Osteocyte (in vitro differentiated cells): ENCODE measurements around the gene NR5A2. TPM values are rescaled to one million over a fixed set of nuclear protein-coding genes. Genes with fewer than 3 reads are reported as not detected.

Source experiments
- DNase-seq: peaks from one replicate; pipeline ENCODE4 v3.0.0; 2021; ENCODE audit warnings: mixed read lengths; ENCODE audit not compliant: unreplicated experiment; ENCODE audit errors: extremely low spot score
- H3K27ac Mint-ChIP-seq: one replicate; pipeline ENCODE4 v1.8.0; 2021; ENCODE audit warnings: mild to moderate bottlenecking, mixed read lengths; ENCODE audit not compliant: unreplicated experiment
- H3K27me3 Mint-ChIP-seq: one replicate; pipeline ENCODE4 v1.8.0; 2021; ENCODE audit warnings: mixed read lengths; ENCODE audit not compliant: unreplicated experiment
- H3K36me3 Mint-ChIP-seq: one replicate; pipeline ENCODE4 v1.8.0; 2021; ENCODE audit warnings: mixed read lengths; ENCODE audit not compliant: unreplicated experiment
- H3K4me1 Mint-ChIP-seq: one replicate; pipeline ENCODE4 v1.8.0; 2021; ENCODE audit warnings: mixed read lengths; ENCODE audit not compliant: unreplicated experiment
- H3K4me3 Mint-ChIP-seq: one replicate; pipeline ENCODE4 v1.8.0; 2021; ENCODE audit warnings: mild to moderate bottlenecking, moderate library complexity, mixed read lengths; ENCODE audit not compliant: unreplicated experiment
- H3K9me3 Mint-ChIP-seq: one replicate; pipeline ENCODE4 v1.8.0; 2021; ENCODE audit warnings: mixed read lengths; ENCODE audit not compliant: unreplicated experiment
- total RNA-seq: library from RNA; stranded (reverse); gene quantifications from 2 replicates; pipeline ENCODE4 v1.2.1, GENCODE V29; 2021
- TF ChIP-seq, protein P1 (sequence below): fragments of 200-600 bp; sonication (generic); IDR thresholded peaks from 2 replicates; pipeline ENCODE4 v1.5.0; 2021; ENCODE audit warnings: antibody characterized with exemption, mild to moderate bottlenecking, moderate library complexity

NR5A2 gene
- total RNA-seq, 1 donor from 2014 or later, result not detected

DNA sequence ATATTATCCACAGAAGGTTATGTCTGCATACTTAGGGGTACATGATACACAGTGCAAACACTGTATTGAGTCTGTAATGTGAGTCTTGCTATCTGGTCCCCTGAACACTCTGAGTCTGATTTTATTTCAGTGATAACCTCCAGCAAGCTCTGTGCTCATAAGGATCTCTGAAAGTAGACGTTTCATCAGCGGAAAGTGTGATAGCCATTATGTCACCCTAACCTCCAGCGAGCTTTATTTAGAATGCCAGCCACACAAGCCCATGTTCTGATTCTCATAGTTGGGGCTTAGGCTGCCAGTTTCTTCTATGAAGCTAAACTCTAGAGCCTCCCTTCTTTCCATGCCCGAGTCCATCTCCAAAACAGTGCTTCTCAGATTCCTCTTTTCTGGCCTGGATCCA, 3.3 kb downstream of the NR5A2 start:
- DNase-seq, result no peak
- Mint-ChIP-seq H3K4me1 (peaks cover 11% of the 10 kb centered on the region), H3K9me3 (no peaks in the 10 kb centered on the region), H3K27me3 (peaks cover 51% of the 10 kb centered on the region), H3K4me3 (no peak overlapping the region), H3K36me3 (no peaks in the 10 kb centered on the region), H3K27ac (no peak overlapping the region)
- TF ChIP-seq, protein P1, sequence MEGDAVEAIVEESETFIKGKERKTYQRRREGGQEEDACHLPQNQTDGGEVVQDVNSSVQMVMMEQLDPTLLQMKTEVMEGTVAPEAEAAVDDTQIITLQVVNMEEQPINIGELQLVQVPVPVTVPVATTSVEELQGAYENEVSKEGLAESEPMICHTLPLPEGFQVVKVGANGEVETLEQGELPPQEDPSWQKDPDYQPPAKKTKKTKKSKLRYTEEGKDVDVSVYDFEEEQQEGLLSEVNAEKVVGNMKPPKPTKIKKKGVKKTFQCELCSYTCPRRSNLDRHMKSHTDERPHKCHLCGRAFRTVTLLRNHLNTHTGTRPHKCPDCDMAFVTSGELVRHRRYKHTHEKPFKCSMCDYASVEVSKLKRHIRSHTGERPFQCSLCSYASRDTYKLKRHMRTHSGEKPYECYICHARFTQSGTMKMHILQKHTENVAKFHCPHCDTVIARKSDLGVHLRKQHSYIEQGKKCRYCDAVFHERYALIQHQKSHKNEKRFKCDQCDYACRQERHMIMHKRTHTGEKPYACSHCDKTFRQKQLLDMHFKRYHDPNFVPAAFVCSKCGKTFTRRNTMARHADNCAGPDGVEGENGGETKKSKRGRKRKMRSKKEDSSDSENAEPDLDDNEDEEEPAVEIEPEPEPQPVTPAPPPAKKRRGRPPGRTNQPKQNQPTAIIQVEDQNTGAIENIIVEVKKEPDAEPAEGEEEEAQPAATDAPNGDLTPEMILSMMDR, result no peak

DNA sequence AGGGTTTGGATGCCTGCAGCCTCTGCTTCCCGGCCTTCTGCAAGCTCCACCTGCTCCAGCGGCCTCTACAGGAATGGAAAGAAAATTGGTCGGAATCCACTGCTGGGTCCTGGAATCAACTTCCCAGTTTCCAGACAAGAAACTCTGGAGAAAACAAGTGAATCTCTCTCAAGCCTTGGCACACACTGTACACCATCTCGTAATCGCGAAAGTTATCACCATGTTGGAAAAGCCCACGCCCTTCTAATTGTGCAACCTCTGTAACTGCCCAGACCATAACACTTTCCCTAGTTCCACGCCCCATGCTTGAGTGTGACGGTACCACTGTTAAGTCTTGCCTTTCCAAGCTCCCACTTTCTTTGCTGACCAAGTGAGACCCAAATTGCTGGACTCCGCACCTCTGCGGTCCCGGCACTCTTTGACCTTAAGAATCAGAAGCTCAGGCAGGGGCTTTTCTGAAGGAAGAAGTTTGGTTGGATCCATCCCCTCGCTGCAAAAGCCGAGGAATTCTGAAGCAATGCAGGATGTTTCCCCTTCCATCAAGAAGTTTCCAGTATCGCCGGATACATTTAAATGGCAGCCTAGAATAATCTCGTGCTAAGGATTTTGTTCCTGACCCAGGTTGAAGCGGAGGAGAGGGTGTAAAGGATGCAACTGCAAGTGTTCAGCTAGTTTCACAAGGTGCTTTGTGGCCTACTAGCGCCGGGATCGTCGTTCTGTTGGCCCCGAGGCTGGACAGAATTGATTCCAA, 6.2 kb downstream of the NR5A2 start:
- H3K27me3 Mint-ChIP-seq, result peaks cover 25% of the 10 kb centered on the region
- no peak for DNase-seq
- H3K9me3 Mint-ChIP-seq, result no peaks in the 10 kb centered on the region
- H3K36me3 Mint-ChIP-seq, result no peaks in the 10 kb centered on the region
- H3K4me1 Mint-ChIP-seq, result peaks cover 11% of the 10 kb centered on the region
- H3K27ac Mint-ChIP-seq, result no peak overlapping the region
- H3K4me3 Mint-ChIP-seq, result no peak overlapping the region
- TF ChIP-seq, protein P1, result no peak

DNA sequence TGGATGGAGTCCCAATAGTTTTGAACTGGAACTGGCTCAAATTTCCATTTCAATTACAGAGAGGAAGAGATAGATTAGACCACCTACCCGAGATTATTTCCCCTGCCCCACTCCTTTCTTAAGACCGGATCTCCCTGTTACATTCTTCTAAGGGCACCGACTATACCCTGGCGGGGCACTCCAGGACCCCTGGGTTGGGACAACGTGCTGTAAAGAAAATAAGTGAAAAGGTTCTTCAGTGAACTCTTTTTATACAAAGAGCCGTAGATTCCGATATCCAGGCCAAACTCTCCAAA, 6.7 kb downstream of the NR5A2 start:
- TF ChIP-seq, protein P1, result no peak
- Mint-ChIP-seq H3K4me1 (peaks cover 10% of the 10 kb centered on the region), H3K4me3 (no peak overlapping the region), H3K36me3 (no peaks in the 10 kb centered on the region), H3K27ac (no peak overlapping the region), H3K9me3 (no peaks in the 10 kb centered on the region), H3K27me3 (peaks cover 24% of the 10 kb centered on the region)
- no peak for DNase-seq

DNA sequence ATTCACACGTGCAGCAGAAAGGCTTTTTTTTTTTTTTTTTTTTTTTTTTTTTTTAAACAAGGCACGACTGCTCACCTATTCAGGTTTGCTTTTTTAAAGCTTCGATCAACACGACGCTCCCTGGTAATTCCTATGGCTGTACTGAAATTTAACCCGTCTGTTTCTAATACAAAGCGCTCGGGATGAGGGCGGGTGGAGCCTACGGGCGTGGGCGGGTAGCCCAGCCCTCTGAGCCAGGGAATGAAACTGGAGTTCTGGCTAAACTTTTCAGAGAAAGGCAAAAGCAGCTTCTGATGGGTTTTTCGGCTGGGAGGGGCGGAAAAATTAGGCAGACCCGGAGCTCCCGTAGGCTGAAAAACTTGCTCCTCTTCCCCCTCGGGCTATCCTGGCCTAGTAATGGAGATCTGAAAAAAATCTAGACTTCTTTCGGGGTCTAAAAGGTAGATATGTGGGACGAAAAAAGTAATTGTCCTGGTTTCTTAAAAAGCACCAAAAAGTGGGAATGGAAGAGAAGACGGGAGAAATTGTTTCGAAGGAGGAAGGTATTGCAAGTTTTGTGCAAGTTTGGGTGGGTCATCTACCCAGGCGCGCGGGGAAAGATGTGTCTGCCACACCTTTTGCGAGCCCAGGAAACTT, 7.4 kb downstream of the NR5A2 start:
- DNase-seq, result no peak
- H3K4me3 Mint-ChIP-seq, result no peak overlapping the region
- peaks cover 6% of the 10 kb centered on the region for H3K4me1 Mint-ChIP-seq
- peaks cover 19% of the 10 kb centered on the region for H3K27me3 Mint-ChIP-seq
- no peaks in the 10 kb centered on the region for H3K9me3 Mint-ChIP-seq
- no peak overlapping the region for H3K27ac Mint-ChIP-seq
- no peaks in the 10 kb centered on the region for H3K36me3 Mint-ChIP-seq
- TF ChIP-seq, protein P1, result no peak

DNA sequence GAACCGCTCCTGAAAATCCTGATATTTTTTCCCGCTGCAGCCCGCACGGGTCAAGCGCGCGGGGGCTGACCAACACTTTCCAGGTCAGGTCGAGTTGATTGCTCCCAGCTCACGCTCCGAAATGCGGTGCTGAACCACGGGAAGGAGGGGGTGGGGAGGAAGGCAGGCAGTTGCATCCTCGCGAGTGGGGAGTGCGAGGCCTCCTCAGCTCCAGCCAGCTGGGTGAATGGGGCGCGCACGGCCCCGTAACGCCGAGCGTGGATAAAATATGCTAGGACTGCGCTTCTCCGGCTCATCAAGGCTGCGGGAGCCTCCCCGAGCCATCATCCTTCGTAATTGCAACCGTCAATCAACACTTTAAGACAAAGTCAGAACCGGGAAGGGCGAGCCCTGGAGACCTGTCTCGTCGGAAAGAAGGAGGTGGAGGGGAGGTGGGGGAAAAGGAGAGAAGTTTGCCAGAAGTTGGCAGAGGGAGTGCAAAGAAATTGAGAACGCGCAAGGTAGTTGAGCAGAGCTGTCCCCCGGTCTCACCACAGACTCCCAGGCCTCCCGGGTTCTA, 8.0 kb downstream of the NR5A2 start:
- Mint-ChIP-seq H3K36me3 (no peaks in the 10 kb centered on the region), H3K4me3 (no peak overlapping the region), H3K9me3 (no peaks in the 10 kb centered on the region), H3K4me1 (peaks cover 12% of the 10 kb centered on the region), H3K27me3 (peaks cover 19% of the 10 kb centered on the region), H3K27ac (no peak overlapping the region)
- no peak for DNase-seq
- TF ChIP-seq, protein P1, result no peak
